Prostate gland (tissue), 2 donors: Measurements from ENCODE around the gene ACOXL. TPM values are rescaled to one million over a fixed set of nuclear protein-coding genes. Genes with fewer than 3 reads are reported as not detected.

ENCODE experiments used
- DNase-seq: peaks from one replicate; pipeline ENCODE4 v3.0.0-alpha.2; 2019; ENCODE audit warnings: low spot score
- H3K27ac ChIP-seq, 2 donors: fragments of 200-600 bp; sonication (generic); 2 replicates each; pipeline ENCODE4 v1.5.1; 2017 to 2019
- H3K27me3 ChIP-seq: fragments of 200-600 bp; sonication (generic); replicated peaks from 2 replicates; pipeline ENCODE4 v1.5.1; 2019; ENCODE audit not compliant: insufficient read depth
- H3K36me3 ChIP-seq, 2 donors: fragments of 200-600 bp; sonication (generic); 1 replicate in 1 of 2; 2 replicates in 1 of 2; pipeline versions ENCODE4 v1.5.1 to v1.8.1; 2017 to 2019
- H3K4me1 ChIP-seq: fragments of 200-600 bp; sonication (generic); replicated peaks from 2 replicates; pipeline ENCODE4 v1.5.1; 2019
- H3K4me3 ChIP-seq, 2 donors: fragments of 200-600 bp; sonication (generic); 2 replicates each; pipeline ENCODE4 v1.5.1; 2017 to 2019
- H3K9me3 ChIP-seq: fragments of 200-600 bp; sonication (generic); 2 replicates; pipeline ENCODE4 v1.5.1; 2017
- POLR2A ChIP-seq: fragments of 450-650 bp; IDR thresholded peaks from one replicate; pipeline ENCODE4 v1.6.1; 2016; ENCODE audit warnings: antibody characterized with exemption, mild to moderate bottlenecking
- POLR2AphosphoS5 ChIP-seq: sonication (generic); formaldehyde crosslinking; IDR thresholded peaks from one replicate; pipeline ENCODE4 v1.6.1; 2017; ENCODE audit warnings: antibody characterized with exemption
- WGBS: methylation state at CpG from one replicate; pipeline ENCODE4 v1.1.5; 2018; 5-methylcytosine and 5-hydroxymethylcytosine counted together
- intact Hi-C: fragments of 100-400 bp; cut with DNase I; formaldehyde crosslinking; loops from one replicate; pipeline ENCODE4 v1.14.2; 2022
- total RNA-seq, 2 donors: library from RNA; depleted of rRNA; stranded (reverse); fragments of >200 nt; gene quantifications; one replicate each; pipeline ENCODE4 v1.1.0, GENCODE V29; 2016
- TF ChIP-seq, protein P1 (sequence below), 4 experiments: fragments of 200-600 bp in 2 of 4; fragments of 450-650 bp in 2 of 4; sonication (generic) in 2 of 4; IDR thresholded peaks; 1 replicate in 3 of 4; 2 replicates in 1 of 4; pipeline ENCODE4 v1.5.1; 2016 to 2019; ENCODE audit warnings: antibody characterized with exemption in 4 of 4, mild to moderate bottlenecking in 2 of 4, moderate library complexity in 2 of 4

ACOXL gene
- total RNA-seq, 2 donors from 2014 or later: 8.0 to 8.3 TPM

DNA sequence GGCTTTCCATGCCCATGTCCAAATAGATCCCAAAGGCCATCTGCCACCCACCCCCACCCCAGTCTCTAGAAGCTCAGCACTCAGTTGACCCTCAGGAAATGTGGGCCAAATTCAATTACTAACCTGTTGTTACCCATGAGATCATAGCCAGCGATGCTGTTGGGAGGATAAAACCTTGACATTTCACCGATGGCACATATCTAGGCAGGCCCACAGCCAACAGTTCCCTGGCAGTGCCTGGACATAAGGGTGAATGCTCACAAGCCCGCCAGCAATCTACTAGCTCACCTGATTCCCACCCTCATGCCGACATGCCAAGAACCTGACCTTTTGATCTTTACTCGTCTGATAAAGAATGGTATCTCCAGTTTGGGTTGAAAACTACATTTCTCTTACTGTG, 11.8 kb upstream of the ACOXL start:
- H3K4me3 ChIP-seq: no peak overlapping the region
- DNase-seq: no peak
- H3K4me1 ChIP-seq: no peaks in the 10 kb centered on the region
- intact Hi-C loops: no loop called here
- H3K27ac ChIP-seq: no peak overlapping the region
- no peaks in the 10 kb centered on the region for H3K27me3 ChIP-seq
- no peaks in the 10 kb centered on the region for H3K9me3 ChIP-seq
- TF ChIP-seq POLR2A: no peak
- TF ChIP-seq POLR2AphosphoS5: no peak
- TF ChIP-seq, protein P1, sequence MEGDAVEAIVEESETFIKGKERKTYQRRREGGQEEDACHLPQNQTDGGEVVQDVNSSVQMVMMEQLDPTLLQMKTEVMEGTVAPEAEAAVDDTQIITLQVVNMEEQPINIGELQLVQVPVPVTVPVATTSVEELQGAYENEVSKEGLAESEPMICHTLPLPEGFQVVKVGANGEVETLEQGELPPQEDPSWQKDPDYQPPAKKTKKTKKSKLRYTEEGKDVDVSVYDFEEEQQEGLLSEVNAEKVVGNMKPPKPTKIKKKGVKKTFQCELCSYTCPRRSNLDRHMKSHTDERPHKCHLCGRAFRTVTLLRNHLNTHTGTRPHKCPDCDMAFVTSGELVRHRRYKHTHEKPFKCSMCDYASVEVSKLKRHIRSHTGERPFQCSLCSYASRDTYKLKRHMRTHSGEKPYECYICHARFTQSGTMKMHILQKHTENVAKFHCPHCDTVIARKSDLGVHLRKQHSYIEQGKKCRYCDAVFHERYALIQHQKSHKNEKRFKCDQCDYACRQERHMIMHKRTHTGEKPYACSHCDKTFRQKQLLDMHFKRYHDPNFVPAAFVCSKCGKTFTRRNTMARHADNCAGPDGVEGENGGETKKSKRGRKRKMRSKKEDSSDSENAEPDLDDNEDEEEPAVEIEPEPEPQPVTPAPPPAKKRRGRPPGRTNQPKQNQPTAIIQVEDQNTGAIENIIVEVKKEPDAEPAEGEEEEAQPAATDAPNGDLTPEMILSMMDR (IDR thresholded peaks at IDR 0.05): no peak
- 97% methylated on average over 5 of the region's 5 CpGs for WGBS
- no peaks in the 10 kb centered on the region for H3K36me3 ChIP-seq

DNA sequence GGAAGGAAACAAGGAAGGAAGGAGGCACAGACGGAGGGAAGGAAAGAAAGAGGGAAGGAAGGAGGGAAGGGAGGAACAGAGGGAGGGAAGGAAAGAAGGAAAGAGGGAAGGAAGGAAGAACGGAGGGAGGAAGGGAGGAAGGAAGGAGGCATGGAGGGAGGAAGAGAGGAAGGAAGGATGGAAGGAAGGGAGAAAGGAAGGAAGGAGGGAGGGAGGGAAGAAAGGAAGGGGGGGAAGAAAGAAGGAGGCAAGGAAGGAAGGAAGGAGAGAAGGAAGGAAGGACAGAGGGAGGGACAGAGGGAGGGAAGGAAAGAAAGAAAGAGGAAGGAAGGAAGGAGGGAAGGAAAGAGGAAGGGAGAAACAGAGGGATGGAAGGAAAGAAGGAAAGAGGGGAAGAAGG, 7.6 kb upstream of the ACOXL start:
- 95% methylated on average over 2 of the region's 2 CpGs for WGBS
- intact Hi-C loops: no loop called here
- no peaks in the 10 kb centered on the region for H3K36me3 ChIP-seq
- no peak overlapping the region for H3K27ac ChIP-seq
- no peak overlapping the region for H3K4me3 ChIP-seq
- no peaks in the 10 kb centered on the region for H3K4me1 ChIP-seq
- no peaks in the 10 kb centered on the region for H3K27me3 ChIP-seq
- TF ChIP-seq POLR2AphosphoS5: no peak
- TF ChIP-seq, protein P1 (IDR thresholded peaks at IDR 0.05): no peak
- H3K9me3 ChIP-seq: no peaks in the 10 kb centered on the region
- DNase-seq: no peak

DNA sequence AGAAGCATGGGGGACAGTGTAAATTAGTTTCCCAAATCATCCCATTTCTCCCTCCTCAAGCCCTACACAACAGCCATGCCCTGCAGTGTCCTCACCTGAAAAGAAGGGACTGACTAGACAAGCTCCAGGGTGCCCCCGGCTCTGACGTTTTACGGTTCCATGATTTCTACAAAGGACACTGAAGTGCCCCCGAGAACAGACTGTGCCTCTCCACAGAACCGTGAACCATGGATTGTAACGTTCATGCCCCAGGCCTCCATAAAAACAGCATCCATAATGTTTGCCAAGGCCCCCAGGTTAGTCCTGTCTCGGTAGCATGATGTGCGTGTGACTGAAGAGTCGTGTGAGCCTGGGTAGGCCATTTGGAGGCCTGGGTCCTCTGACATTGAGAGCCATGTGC, 7.0 kb upstream of the ACOXL start:
- Histone ChIP-seq H3K9me3 (no peaks in the 10 kb centered on the region), H3K36me3 (no peaks in the 10 kb centered on the region), H3K27me3 (no peaks in the 10 kb centered on the region), H3K27ac (no peak overlapping the region), H3K4me1 (no peaks in the 10 kb centered on the region), H3K4me3 (no peak overlapping the region)
- WGBS: 84% methylated on average over 9 of the region's 9 CpGs
- TF ChIP-seq POLR2AphosphoS5 (no peak), POLR2A (no peak)
- TF ChIP-seq, protein P1 (IDR thresholded peaks at IDR 0.05): no peak
- intact Hi-C loops: no loop called here
- DNase-seq: no peak

DNA sequence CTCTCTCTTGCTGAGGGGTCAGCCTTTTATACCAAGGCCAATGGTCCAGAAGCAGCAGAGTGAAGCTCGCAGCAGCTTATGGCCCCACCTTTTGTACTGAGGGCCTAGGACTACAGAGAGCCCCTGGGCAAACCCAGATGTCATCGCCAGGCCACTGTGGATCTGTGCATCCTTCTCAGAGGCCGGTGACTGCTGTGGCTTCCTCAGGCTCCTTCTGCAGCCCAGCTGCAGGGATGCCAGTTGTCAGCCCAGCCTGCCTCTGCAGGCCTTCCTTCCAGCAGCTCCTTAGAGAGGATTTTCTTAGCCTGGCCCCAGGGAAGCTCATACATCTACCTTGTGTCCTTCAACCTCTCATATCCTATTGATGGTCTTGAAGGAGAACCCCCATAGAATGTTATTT, 6.5 kb upstream of the ACOXL start:
- H3K27me3 ChIP-seq: no peaks in the 10 kb centered on the region
- TF ChIP-seq, protein P1 (IDR thresholded peaks at IDR 0.05): no peak
- TF ChIP-seq POLR2AphosphoS5: no peak
- TF ChIP-seq POLR2A: no peak
- no peak for DNase-seq
- intact Hi-C loops: no loop called here
- no peaks in the 10 kb centered on the region for H3K4me1 ChIP-seq
- H3K9me3 ChIP-seq: no peaks in the 10 kb centered on the region
- H3K27ac ChIP-seq: no peak overlapping the region
- 97% methylated on average over 3 of the region's 3 CpGs for WGBS
- H3K36me3 ChIP-seq: no peaks in the 10 kb centered on the region
- H3K4me3 ChIP-seq: no peak overlapping the region

DNA sequence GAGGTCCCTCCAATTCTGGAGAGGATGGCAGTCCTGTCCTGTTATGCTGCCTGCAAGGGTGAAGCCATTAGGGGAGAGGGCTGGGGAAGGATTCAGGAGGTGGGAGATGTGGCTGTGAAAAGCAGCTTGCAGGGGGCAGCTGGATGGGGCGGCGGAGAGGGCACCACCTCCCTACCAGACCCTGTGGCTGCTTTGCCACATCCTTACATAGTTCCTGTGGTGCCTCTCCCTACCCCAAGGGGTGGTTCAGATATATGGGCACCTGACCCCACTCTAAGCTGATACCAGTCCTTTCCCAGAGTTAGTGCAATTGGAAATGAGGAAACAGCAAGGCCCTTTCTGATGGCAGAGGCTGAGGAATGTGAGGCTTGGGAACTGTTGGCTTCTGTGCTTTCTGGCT, 6.1 kb upstream of the ACOXL start:
- intact Hi-C loops: no loop called here

More for the DNA sequence above, 6.1 kb upstream of the ACOXL start:
- 92% methylated on average over 2 of the region's 2 CpGs for WGBS
- Histone ChIP-seq H3K27me3 (no peaks in the 10 kb centered on the region), H3K4me1 (no peaks in the 10 kb centered on the region), H3K36me3 (no peaks in the 10 kb centered on the region), H3K27ac (no peak overlapping the region), H3K9me3 (no peaks in the 10 kb centered on the region), H3K4me3 (no peak overlapping the region)
- TF ChIP-seq POLR2AphosphoS5: no peak
- no peak for DNase-seq
